Osteocyte (in vitro differentiated cells): Measurements from ENCODE around the gene SKA3. TPM values are rescaled to one million over a fixed set of nuclear protein-coding genes. Genes with fewer than 3 reads are reported as not detected.
A peak's percentile ranks its signal among the peaks of the same experiment; 100 is the strongest.

Experiments
- DNase-seq: peaks from one replicate; pipeline ENCODE4 v3.0.0; 2021; ENCODE audit warnings: mixed read lengths; ENCODE audit not compliant: unreplicated experiment; ENCODE audit errors: extremely low spot score
- H3K27ac Mint-ChIP-seq: one replicate; pipeline ENCODE4 v1.8.0; 2021; ENCODE audit warnings: mild to moderate bottlenecking, mixed read lengths; ENCODE audit not compliant: unreplicated experiment
- H3K27me3 Mint-ChIP-seq: one replicate; pipeline ENCODE4 v1.8.0; 2021; ENCODE audit warnings: mixed read lengths; ENCODE audit not compliant: unreplicated experiment
- H3K36me3 Mint-ChIP-seq: one replicate; pipeline ENCODE4 v1.8.0; 2021; ENCODE audit warnings: mixed read lengths; ENCODE audit not compliant: unreplicated experiment
- H3K4me1 Mint-ChIP-seq: one replicate; pipeline ENCODE4 v1.8.0; 2021; ENCODE audit warnings: mixed read lengths; ENCODE audit not compliant: unreplicated experiment
- H3K4me3 Mint-ChIP-seq: one replicate; pipeline ENCODE4 v1.8.0; 2021; ENCODE audit warnings: mild to moderate bottlenecking, moderate library complexity, mixed read lengths; ENCODE audit not compliant: unreplicated experiment
- H3K9me3 Mint-ChIP-seq: one replicate; pipeline ENCODE4 v1.8.0; 2021; ENCODE audit warnings: mixed read lengths; ENCODE audit not compliant: unreplicated experiment
- total RNA-seq: library from RNA; stranded (reverse); gene quantifications from 2 replicates; pipeline ENCODE4 v1.2.1, GENCODE V29; 2021
- TF ChIP-seq, protein P1 (sequence below): fragments of 200-600 bp; sonication (generic); IDR thresholded peaks from 2 replicates; pipeline ENCODE4 v1.5.0; 2021; ENCODE audit warnings: antibody characterized with exemption, mild to moderate bottlenecking, moderate library complexity

SKA3 gene
- total RNA-seq, 1 donor from 2014 or later = 4.0 TPM

DNA sequence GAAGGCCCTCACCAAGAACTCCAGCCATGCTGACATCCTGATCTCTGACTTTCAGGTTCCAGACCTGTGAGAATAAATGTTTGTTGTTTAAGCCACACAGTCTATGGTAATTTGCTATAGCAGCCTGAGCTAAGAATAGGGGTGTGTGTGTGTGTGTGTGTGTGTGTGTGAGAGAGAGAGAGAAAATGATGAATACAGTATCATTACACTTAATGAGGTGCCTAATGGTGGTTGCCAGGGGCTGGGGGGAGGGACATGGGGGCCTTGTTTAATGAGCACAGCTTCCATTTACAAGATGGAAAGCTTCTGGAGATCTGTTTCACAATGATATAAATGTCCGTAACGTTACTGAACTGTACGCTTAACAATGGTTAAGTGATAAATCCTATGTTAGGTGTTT is 61.1 kb downstream of the SKA3 start:
- H3K27ac Mint-ChIP-seq = no peak overlapping the region
- H3K9me3 Mint-ChIP-seq = no peaks in the 10 kb centered on the region
- no peaks in the 10 kb centered on the region for H3K27me3 Mint-ChIP-seq
- TF ChIP-seq, protein P1, sequence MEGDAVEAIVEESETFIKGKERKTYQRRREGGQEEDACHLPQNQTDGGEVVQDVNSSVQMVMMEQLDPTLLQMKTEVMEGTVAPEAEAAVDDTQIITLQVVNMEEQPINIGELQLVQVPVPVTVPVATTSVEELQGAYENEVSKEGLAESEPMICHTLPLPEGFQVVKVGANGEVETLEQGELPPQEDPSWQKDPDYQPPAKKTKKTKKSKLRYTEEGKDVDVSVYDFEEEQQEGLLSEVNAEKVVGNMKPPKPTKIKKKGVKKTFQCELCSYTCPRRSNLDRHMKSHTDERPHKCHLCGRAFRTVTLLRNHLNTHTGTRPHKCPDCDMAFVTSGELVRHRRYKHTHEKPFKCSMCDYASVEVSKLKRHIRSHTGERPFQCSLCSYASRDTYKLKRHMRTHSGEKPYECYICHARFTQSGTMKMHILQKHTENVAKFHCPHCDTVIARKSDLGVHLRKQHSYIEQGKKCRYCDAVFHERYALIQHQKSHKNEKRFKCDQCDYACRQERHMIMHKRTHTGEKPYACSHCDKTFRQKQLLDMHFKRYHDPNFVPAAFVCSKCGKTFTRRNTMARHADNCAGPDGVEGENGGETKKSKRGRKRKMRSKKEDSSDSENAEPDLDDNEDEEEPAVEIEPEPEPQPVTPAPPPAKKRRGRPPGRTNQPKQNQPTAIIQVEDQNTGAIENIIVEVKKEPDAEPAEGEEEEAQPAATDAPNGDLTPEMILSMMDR = no peak
- no peaks in the 10 kb centered on the region for H3K4me1 Mint-ChIP-seq
- DNase-seq = no peak
- H3K36me3 Mint-ChIP-seq = no peaks in the 10 kb centered on the region
- H3K4me3 Mint-ChIP-seq = no peak overlapping the region

DNA sequence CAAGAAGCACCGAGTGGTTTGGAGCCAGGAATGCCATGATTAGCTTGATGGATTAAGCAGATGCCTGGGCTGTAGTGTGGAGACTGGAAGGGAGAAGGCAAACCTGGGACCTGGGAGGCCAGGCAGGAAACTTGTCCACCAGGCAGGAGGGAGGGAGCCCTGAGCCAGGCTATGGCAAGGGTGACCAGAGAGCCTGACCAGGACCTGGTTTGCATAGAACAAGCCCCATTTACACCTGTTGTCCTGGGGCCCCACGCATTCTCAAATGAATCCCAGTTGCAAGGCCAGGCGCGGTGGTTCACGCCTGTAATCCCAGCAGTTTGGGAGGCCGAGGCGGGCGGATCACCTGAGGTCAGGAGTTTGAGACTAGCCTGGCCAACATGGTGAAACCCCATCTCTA is 64.8 kb downstream of the SKA3 start:
- Mint-ChIP-seq H3K9me3 (no peaks in the 10 kb centered on the region), H3K27me3 (no peaks in the 10 kb centered on the region), H3K36me3 (no peaks in the 10 kb centered on the region), H3K27ac (no peak overlapping the region), H3K4me3 (no peak overlapping the region), H3K4me1 (peaks cover under 1% of the 10 kb centered on the region)
- DNase-seq = no peak
- TF ChIP-seq, protein P1 = no peak

DNA sequence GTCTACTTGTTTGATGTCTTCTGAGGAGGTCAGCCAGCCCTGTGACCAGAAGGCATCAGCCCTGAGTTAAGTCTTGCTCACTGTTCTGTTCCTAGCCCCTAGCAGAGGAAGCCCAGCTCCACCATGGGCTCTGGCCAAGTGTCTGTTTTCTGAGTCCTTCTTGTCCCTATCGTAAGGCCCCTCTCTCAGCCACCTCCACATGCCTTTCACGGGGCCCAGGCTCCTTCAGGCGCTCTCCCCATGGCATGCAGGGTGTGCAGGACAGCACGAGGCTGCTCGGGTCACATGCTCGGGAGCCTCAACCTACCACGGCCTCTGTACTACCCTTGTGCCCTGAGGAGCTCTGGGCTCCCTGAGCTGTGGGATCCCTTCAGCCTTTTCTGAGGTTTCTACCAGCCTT is 67.2 kb downstream of the SKA3 start:
- Mint-ChIP-seq H3K4me1 (peaks cover 11% of the 10 kb centered on the region), H3K36me3 (no peaks in the 10 kb centered on the region), H3K9me3 (no peaks in the 10 kb centered on the region), H3K27me3 (no peaks in the 10 kb centered on the region), H3K4me3 (no peak overlapping the region), H3K27ac (no peak overlapping the region)
- TF ChIP-seq, protein P1 = no peak
- DNase-seq = no peak

DNA sequence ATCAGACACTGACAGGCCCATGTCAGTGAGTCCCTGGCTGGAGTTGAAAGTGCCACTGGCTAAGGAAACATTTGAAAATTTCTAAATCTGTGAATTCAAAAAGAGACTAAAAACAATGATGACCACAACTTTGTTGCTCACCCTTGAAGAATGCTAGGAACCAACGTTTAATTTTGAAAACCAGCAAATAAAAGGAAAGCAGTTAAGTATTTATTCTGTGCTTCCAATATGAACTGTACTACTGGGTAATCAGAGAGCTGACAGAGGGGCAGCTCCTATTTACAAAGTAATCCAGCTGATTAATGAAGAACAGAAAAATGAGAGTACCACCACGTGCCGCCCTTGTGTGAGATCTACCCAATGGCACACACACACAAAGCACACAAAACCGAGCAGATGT is 70.3 kb downstream of the SKA3 start:
- H3K9me3 Mint-ChIP-seq = no peaks in the 10 kb centered on the region
- H3K36me3 Mint-ChIP-seq = no peaks in the 10 kb centered on the region
- H3K27ac Mint-ChIP-seq = peak overlapping the region; percentile 21
- peaks cover 11% of the 10 kb centered on the region for H3K4me1 Mint-ChIP-seq
- TF ChIP-seq, protein P1 = no peak
- no peak overlapping the region for H3K4me3 Mint-ChIP-seq
- H3K27me3 Mint-ChIP-seq = no peaks in the 10 kb centered on the region
- no peak for DNase-seq

DNA sequence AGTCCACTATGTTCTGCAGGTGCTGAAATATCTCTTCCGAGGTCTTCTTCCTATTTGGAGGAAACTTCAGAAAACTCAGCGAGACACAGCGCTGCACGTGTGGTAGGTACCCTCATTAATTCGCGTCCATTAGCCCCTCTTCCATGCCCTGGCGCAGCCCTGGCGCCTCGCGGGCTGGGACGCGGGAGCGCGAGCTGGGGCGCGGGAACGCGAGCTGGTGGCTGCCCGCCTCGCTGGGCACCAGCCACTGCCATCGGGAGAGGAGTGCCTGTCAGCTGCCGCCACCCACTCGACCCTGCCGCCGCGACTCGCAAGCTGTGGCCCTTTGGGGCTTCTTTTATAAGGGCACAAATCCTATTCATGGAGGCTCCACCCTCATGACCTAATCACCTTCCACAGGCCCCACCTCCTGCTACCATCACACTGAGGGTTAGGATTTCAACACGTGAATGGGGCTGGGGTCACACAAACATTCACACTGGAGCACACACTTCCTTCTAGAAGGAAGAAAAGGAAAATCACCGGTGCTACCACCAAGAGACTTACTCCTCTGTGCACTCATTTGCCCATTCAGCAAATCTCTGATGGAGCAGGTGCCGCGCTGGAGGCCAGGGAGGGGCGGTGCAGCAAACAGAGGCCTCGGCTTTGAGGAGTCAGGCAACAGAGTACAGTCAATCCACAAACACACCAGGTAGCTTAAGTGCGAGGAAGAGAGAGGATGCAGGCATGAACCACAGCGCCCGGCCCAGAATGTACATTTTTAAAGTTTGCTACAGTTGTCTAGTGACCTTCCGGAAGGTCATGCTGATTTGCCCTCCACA is 71.9 kb downstream of the SKA3 start:
- Mint-ChIP-seq H3K36me3 (no peaks in the 10 kb centered on the region), H3K9me3 (no peaks in the 10 kb centered on the region), H3K4me1 (peaks cover 17% of the 10 kb centered on the region), H3K27me3 (no peaks in the 10 kb centered on the region), H3K4me3 (no peak overlapping the region), H3K27ac (no peak overlapping the region)
- DNase-seq = no peak
- TF ChIP-seq, protein P1 = no peak

Other genes starting within 250 kb of the SKA3 start
- gene LATS2, start 115.0 kb downstream of the SKA3 start, total RNA-seq = 48.9 and 58.3 TPM in 2 replicates
- 194 and 219 TPM in 2 replicates for gene SAP18, start 36.4 kb downstream of the SKA3 start, total RNA-seq
- gene MRPL57, start 106 bp upstream of the SKA3 start, total RNA-seq = 15.1 and 16.1 TPM in 2 replicates